Upper lobe of left lung (tissue), 4 donors: ENCODE measurements around the gene TBC1D16.

ENCODE experiments used
- CTCF ChIP-seq, 6 experiments: fragments of 450-650 bp in 4 of 6; fragments of 200-600 bp in 2 of 6; sonication (generic) in 2 of 6; IDR thresholded peaks; one replicate each; pipeline ENCODE4 v1.5.1; 2016 to 2019; ENCODE audit warnings: antibody characterized with exemption in 6 of 6
- EP300 ChIP-seq, 4 donors: sonication (generic); formaldehyde crosslinking; IDR thresholded peaks; one replicate each; pipeline ENCODE4 v1.5.1; 2017; ENCODE audit warnings: antibody characterized with exemption in 4 of 4, control low read depth in 2 of 4

GRCh38 chr17:79907217-79907715 is 128.4 kb downstream of the TBC1D16 start:
- no peak for TF ChIP-seq CTCF (IDR thresholded peaks at IDR 0.05)
- TF ChIP-seq EP300 (IDR thresholded peaks at IDR 0.05) = no peak
